Measurements from ENCODE around the gene SEMA4F. TPM values are rescaled to one million over a fixed set of nuclear protein-coding genes. Genes with fewer than 3 reads are reported as not detected.

Gene SEMA4F
- total RNA-seq, 1 donor from 2014 or later, result 3.5 TPM

DNA sequence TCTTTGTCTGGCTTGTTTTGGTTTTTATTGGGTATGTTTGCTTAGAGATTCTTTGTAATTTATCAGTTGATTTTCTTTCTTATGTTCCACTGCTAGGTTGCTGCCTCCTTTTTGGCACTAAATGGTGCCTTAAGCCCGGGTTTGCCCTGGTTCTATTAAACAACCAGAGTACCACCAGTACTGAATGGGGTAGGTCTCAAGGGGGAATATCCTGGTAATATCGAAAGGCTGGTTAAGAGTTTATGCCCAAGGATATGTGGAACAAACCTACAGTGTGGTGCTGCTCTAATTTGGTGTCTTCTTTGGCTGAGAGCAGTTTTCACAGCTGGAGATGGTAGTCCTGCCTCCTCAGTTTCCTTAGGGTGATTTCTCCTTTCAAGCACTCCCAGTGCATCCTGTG, 76.5 kb downstream of the SEMA4F start:
- ATAC-seq (ENCODE audit: poor library complexity), result no peak
- intact Hi-C loops (cut with DNase I), result no loop called here
- no peak for DNase-seq

Other genes starting within 250 kb of the SEMA4F start
- gene C2orf81, start 232.6 kb upstream of the SEMA4F start, total RNA-seq, result 0.62 TPM
- gene WDR54, start 232.5 kb upstream of the SEMA4F start, total RNA-seq, result 2.2 TPM
- 17.8 TPM for gene RTKN, start 212.3 kb upstream of the SEMA4F start, total RNA-seq
- gene INO80B, start 199.2 kb upstream of the SEMA4F start, total RNA-seq, result 19.6 TPM
- 42.4 TPM for gene WBP1, start 195.8 kb upstream of the SEMA4F start, total RNA-seq
- gene MOGS, start 188.9 kb upstream of the SEMA4F start, total RNA-seq, result 19.2 TPM
- gene MRPL53, start 181.6 kb upstream of the SEMA4F start, total RNA-seq, result 159 TPM
- gene CCDC142, start 171.2 kb upstream of the SEMA4F start, total RNA-seq, result 7.2 TPM
- gene TTC31, start 171.2 kb upstream of the SEMA4F start, total RNA-seq, result 8.4 TPM
- gene LBX2, start 154.6 kb upstream of the SEMA4F start, total RNA-seq, result 0.16 TPM
- gene PCGF1, start 146.6 kb upstream of the SEMA4F start, total RNA-seq, result 20.3 TPM
- gene TLX2, start 139.8 kb upstream of the SEMA4F start, total RNA-seq, result not detected
- not detected for gene DQX1, start 128.0 kb upstream of the SEMA4F start, total RNA-seq
- gene AUP1, start 124.5 kb upstream of the SEMA4F start, total RNA-seq, result 43.2 TPM
- gene HTRA2, start 124.3 kb upstream of the SEMA4F start, total RNA-seq, result 28.5 TPM
- 3.6 TPM for gene LOXL3, start 100.3 kb upstream of the SEMA4F start, total RNA-seq
- gene DOK1, start 99.5 kb upstream of the SEMA4F start, total RNA-seq, result 3.8 TPM
- gene M1AP, start 5.9 kb upstream of the SEMA4F start, total RNA-seq, result not detected
- 4.1 TPM for gene HK2, start 179.9 kb downstream of the SEMA4F start, total RNA-seq

Measured in Right ventricle myocardium superior (tissue), 1 donor.